ENCODE results near the gene TBC1D5. TPM values are rescaled to one million over a fixed set of nuclear protein-coding genes. Genes with fewer than 3 reads are reported as not detected.
"Not testable (repeated sequence)": the region's sequence is repeated elsewhere in the genome, so short reads cannot be mapped to it uniquely, and the experiment has no call there.

The TBC1D5 gene
- total and polyA plus RNA-seq, 2 of the 4 experiments (the other 2 are of a cell fraction) = 16.4 to 57.0 TPM

DNA sequence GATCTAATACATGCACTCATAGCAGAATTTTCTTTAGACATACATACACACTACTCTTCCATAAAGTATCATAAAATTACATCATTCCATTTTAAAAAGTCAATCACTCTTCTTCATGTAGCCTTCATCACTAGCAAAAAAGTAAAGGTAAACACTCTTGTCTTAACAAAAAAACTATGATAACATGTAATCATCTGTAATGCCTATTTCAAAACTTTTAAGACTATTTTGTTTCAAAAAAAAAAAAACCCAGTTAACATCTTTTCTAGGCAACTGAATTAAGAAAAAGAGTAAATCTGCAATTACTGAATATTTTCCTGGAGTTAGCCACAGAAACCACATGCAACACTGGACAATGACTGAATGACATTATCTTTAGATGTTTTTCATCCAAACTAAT lies 4.8 kb downstream of the TBC1D5 start:
- ChIA-PET POLR2A (ENCODE audit: unreplicated experiment) (no interaction called here), CTCF (no interaction called here)
- Histone ChIP-seq H3K9me1 (ENCODE audit: insufficient read depth, low read length) (no peaks in the 10 kb centered on the region), H4K5ac (ENCODE audit: low read depth, low read length) (no peak overlapping the region), H2AFZ (replicated peaks; ENCODE audit: low read length, poor library complexity) (no peak overlapping the region), H3K9ac (ENCODE audit: low read depth, low read length) (no peak overlapping the region), H2BK120ac (ENCODE audit: low read depth, low read length) (no peak overlapping the region), H4K8ac (ENCODE audit: low read depth in 2 of 2, low read length in 2 of 2) (no peak overlapping the region), H3K27me3 (ENCODE audit: control insufficient read depth, insufficient read depth, low read length) (no peaks in the 10 kb centered on the region), H2BK5ac (ENCODE audit: low read depth, low read length, poor library complexity, severe bottlenecking) (no peak overlapping the region), H3K79me1 (ENCODE audit: low read depth in 1 of 2, low read length in 2 of 2) (peaks cover 23 to 27% of the 10 kb centered on the region in 2 experiments), H2BK20ac (ENCODE audit: low read depth, low read length) (no peak overlapping the region), H3K9me3 (ENCODE audit: control insufficient read depth, insufficient read depth, low read length) (no peaks in the 10 kb centered on the region), H4K20me1 (ENCODE audit: insufficient read depth, low read length) (no peaks in the 10 kb centered on the region), H3K36me3 (ENCODE audit: control insufficient read depth, insufficient read depth, low read length) (peaks cover 3% of the 10 kb centered on the region; the same call in 1 of the 2 replicates), H2AK5ac (ENCODE audit: low read depth, low read length) (no peak overlapping the region), H3K23ac (ENCODE audit: low read depth, low read length) (no peak overlapping the region), H2BK15ac (ENCODE audit: low read depth, low read length) (no peak overlapping the region), H3K4me3 (ENCODE audit: insufficient read depth, low read depth, low read length) (no peak overlapping the region), H3K4me2 (ENCODE audit: low read depth, low read length) (no peak overlapping the region), H4K91ac (ENCODE audit: insufficient read depth, low read depth, low read length) (no peak overlapping the region), H2AK9ac (replicated peaks; ENCODE audit: low read depth, low read length, poor library complexity) (no peak overlapping the region), H3K18ac (ENCODE audit: low read depth, low read length) (no peak overlapping the region), H3K27ac (ENCODE audit: insufficient read depth, low read length) (no peak overlapping the region), H3K14ac (replicated peaks; ENCODE audit: low read depth, low read length) (no peak overlapping the region), H3K4me1 (ENCODE audit: control insufficient read depth, insufficient read depth, low read length) (peaks cover 4% of the 10 kb centered on the region), H3K4ac (ENCODE audit: low read depth, low read length) (no peak overlapping the region), H3K56ac (ENCODE audit: extremely low read depth, insufficient read depth, low read length) (no peak overlapping the region)
- dilution Hi-C loops (cut with HindIII; ENCODE audit: low sequenced_read_pairs, unreplicated experiment) = no loop called here
- no peak for DNase-seq
- BruUV-seq (replicated peaks) = no TSS peak
- in situ Hi-C loops (cut with MboI; ENCODE audit: low sequenced_read_pairs) = no loop called here
- intact Hi-C loops (cut with micrococcal nuclease) = no loop called here
- no peak for ATAC-seq (ENCODE audit: low read depth)
- no peak for TF ChIP-seq MXI1 (IDR thresholded peaks at IDR 0.05; ENCODE audit: borderline replicate concordance, low read depth, low read length)
- TF ChIP-seq, protein P1, sequence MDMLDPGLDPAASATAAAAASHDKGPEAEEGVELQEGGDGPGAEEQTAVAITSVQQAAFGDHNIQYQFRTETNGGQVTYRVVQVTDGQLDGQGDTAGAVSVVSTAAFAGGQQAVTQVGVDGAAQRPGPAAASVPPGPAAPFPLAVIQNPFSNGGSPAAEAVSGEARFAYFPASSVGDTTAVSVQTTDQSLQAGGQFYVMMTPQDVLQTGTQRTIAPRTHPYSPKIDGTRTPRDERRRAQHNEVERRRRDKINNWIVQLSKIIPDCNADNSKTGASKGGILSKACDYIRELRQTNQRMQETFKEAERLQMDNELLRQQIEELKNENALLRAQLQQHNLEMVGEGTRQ (IDR thresholded peaks at IDR 0.05; ENCODE audit: low read depth, low read length) = no peak
- no peak for TF ChIP-seq BHLHE40 (IDR thresholded peaks at IDR 0.05; ENCODE audit: low read depth, low read length)
- no peak for TF ChIP-seq NFE2L2 (IDR thresholded peaks at IDR 0.05; ENCODE audit: low read depth, low read length)
- no peak for TF ChIP-seq CHD1 (IDR thresholded peaks at IDR 0.05; ENCODE audit: low read depth, low read length)
- TF ChIP-seq CEBPB (IDR thresholded peaks at IDR 0.05; ENCODE audit: low read depth, low read length) = no peak
- no peak for TF ChIP-seq POLR2A (IDR thresholded peaks at IDR 0.05; ENCODE audit: low read depth, low read length)
- no peak for TF ChIP-seq FOS (IDR thresholded peaks at IDR 0.05; ENCODE audit: low read depth, low read length)
- TF ChIP-seq RFX5 (IDR thresholded peaks at IDR 0.05; ENCODE audit: low read depth, low read length) = no peak

DNA sequence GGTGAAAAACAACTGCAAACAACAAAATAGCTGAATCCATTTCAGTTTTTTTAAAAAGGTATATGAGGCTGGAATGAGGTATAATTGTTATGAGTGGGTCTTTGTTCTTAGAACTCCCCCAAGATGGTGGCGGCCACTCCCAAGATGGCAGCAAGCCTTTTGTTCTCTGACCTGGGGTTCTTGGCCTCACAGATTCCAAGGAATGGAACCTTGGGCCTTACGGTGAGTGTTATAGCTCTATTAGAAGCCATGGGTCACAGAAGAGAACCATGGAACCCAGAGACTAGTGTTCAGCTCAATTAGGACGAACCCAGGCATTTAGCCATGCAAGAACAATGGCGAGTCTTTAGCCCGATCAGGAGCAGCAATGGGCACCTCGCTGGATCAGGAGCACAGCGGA lies 7.1 kb downstream of the TBC1D5 start:
- intact Hi-C loops (cut with micrococcal nuclease); H3K9me1 ChIP-seq (ENCODE audit: insufficient read depth, low read length); H2BK15ac ChIP-seq (ENCODE audit: low read depth, low read length); H4K8ac ChIP-seq (ENCODE audit: low read depth in 2 of 2, low read length in 2 of 2); H3K18ac ChIP-seq (ENCODE audit: low read depth, low read length); H2AFZ ChIP-seq (replicated peaks; ENCODE audit: low read length, poor library complexity); H3K4me1 ChIP-seq (ENCODE audit: control insufficient read depth, insufficient read depth, low read length); DNase-seq; ATAC-seq (ENCODE audit: low read depth); H3K27me3 ChIP-seq (ENCODE audit: control insufficient read depth, insufficient read depth, low read length); CTCF ChIA-PET; H3K56ac ChIP-seq (ENCODE audit: extremely low read depth, insufficient read depth, low read length); H3K36me3 ChIP-seq (ENCODE audit: control insufficient read depth, insufficient read depth, low read length); H2AK5ac ChIP-seq (ENCODE audit: low read depth, low read length); H3K14ac ChIP-seq (replicated peaks; ENCODE audit: low read depth, low read length); dilution Hi-C loops (cut with HindIII; ENCODE audit: low sequenced_read_pairs, unreplicated experiment); H4K5ac ChIP-seq (ENCODE audit: low read depth, low read length); H3K9ac ChIP-seq (ENCODE audit: low read depth, low read length); in situ Hi-C loops (cut with MboI; ENCODE audit: low sequenced_read_pairs); POLR2A ChIA-PET (ENCODE audit: unreplicated experiment); H2BK20ac ChIP-seq (ENCODE audit: low read depth, low read length); H2BK5ac ChIP-seq (ENCODE audit: low read depth, low read length, poor library complexity, severe bottlenecking); H3K4ac ChIP-seq (ENCODE audit: low read depth, low read length); H2AK9ac ChIP-seq (replicated peaks; ENCODE audit: low read depth, low read length, poor library complexity); H3K4me2 ChIP-seq (ENCODE audit: low read depth, low read length); H4K91ac ChIP-seq (ENCODE audit: insufficient read depth, low read depth, low read length); H3K23ac ChIP-seq (ENCODE audit: low read depth, low read length); BruUV-seq (replicated peaks); H4K20me1 ChIP-seq (ENCODE audit: insufficient read depth, low read length); H3K4me3 ChIP-seq (ENCODE audit: insufficient read depth, low read depth, low read length); H2BK120ac ChIP-seq (ENCODE audit: low read depth, low read length); H3K27ac ChIP-seq (ENCODE audit: insufficient read depth, low read length); H3K9me3 ChIP-seq (ENCODE audit: control insufficient read depth, insufficient read depth, low read length): not testable (repeated sequence)
- 97% methylated on average over 5 of the region's 7 CpGs; no CpG with 5 or more reads in 1 of the 2 experiments for WGBS, 2 experiments (ENCODE audit: extremely low coverage in 2 of 2, insufficient read length in 1 of 2)
- H3K79me1 ChIP-seq (ENCODE audit: low read depth in 1 of 2, low read length in 2 of 2) = peaks cover 19 to 30% of the 10 kb centered on the region in 2 experiments

Data from IMR-90 (cell line).